Mesothelial cell of epicardium (in vitro differentiated cells): ENCODE data around the gene BSPRY. TPM values are rescaled to one million over a fixed set of nuclear protein-coding genes. Genes with fewer than 3 reads are reported as not detected.

Experiments used
- DNase-seq, 2 experiments: peaks; one replicate each; pipeline ENCODE4 v3.0.0; 2021; ENCODE audit warnings: low spot score in 2 of 2; ENCODE audit not compliant: unreplicated experiment in 2 of 2
- H3K27ac Mint-ChIP-seq: 2 replicates; pipeline ENCODE4 v1.8.0; 2021; ENCODE audit warnings: mixed read lengths
- H3K27me3 Mint-ChIP-seq: 2 replicates; pipeline ENCODE4 v1.8.0; 2021; ENCODE audit warnings: low read depth, mixed read lengths
- H3K36me3 Mint-ChIP-seq: 2 replicates; pipeline ENCODE4 v1.8.0; 2021; ENCODE audit warnings: mixed read lengths
- H3K4me1 Mint-ChIP-seq: 2 replicates; pipeline ENCODE4 v1.8.0; 2021; ENCODE audit warnings: mixed read lengths
- H3K4me3 Mint-ChIP-seq: 2 replicates; pipeline ENCODE4 v1.8.0; 2021; ENCODE audit warnings: mild to moderate bottlenecking, moderate library complexity, mixed read lengths
- H3K9me3 Mint-ChIP-seq: 2 replicates; pipeline ENCODE4 v1.8.0; 2021; ENCODE audit warnings: mixed read lengths
- total RNA-seq: library from RNA; stranded (reverse); gene quantifications from 3 replicates; pipeline ENCODE4 v1.2.1, GENCODE V29; 2021
- TF ChIP-seq, protein P1 (sequence below): fragments of 200-600 bp; sonication (generic); IDR thresholded peaks from one replicate; pipeline ENCODE4 v1.5.0; 2021; ENCODE audit warnings: antibody characterized with exemption; ENCODE audit not compliant: unreplicated experiment

The BSPRY gene
- total RNA-seq, 1 donor from 2014 or later, result 4.3 TPM

DNA sequence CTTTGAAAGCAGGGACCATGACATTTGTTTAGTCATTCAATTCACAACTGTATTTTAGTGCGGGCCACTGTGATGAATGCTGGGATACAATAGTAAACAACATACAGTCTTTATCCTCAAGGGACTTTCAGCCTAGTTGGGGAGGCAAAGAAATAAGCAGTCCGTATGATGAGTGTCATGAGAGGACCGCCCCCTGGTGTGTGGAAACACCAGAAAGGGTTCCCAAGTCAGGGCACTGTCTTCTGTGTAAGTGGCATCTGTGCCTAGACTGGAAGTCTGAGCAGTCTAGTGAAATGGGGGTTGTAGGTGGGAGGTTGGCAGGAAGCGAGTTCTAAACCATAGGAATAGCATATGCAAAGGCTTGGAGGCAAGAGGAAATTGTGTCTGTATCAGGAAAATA is 68.0 kb downstream of the BSPRY start:
- Mint-ChIP-seq H3K4me3 (no peak overlapping the region), H3K27me3 (no peaks in the 10 kb centered on the region), H3K27ac (no peak overlapping the region), H3K36me3 (no peaks in the 10 kb centered on the region), H3K9me3 (no peaks in the 10 kb centered on the region), H3K4me1 (no peaks in the 10 kb centered on the region)
- TF ChIP-seq, protein P1, sequence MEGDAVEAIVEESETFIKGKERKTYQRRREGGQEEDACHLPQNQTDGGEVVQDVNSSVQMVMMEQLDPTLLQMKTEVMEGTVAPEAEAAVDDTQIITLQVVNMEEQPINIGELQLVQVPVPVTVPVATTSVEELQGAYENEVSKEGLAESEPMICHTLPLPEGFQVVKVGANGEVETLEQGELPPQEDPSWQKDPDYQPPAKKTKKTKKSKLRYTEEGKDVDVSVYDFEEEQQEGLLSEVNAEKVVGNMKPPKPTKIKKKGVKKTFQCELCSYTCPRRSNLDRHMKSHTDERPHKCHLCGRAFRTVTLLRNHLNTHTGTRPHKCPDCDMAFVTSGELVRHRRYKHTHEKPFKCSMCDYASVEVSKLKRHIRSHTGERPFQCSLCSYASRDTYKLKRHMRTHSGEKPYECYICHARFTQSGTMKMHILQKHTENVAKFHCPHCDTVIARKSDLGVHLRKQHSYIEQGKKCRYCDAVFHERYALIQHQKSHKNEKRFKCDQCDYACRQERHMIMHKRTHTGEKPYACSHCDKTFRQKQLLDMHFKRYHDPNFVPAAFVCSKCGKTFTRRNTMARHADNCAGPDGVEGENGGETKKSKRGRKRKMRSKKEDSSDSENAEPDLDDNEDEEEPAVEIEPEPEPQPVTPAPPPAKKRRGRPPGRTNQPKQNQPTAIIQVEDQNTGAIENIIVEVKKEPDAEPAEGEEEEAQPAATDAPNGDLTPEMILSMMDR, result no peak
- DNase-seq, result no peak

Other genes starting within 250 kb of the BSPRY start
- gene SLC31A2, start 198.5 kb upstream of the BSPRY start, total RNA-seq, result 7.2 to 8.5 TPM (median 7.8 TPM) in 3 replicates
- gene FKBP15, start 128.3 kb upstream of the BSPRY start, total RNA-seq, result 28.2 to 30.0 TPM (median 28.4 TPM) in 3 replicates
- gene SLC31A1, start 128.0 kb upstream of the BSPRY start, total RNA-seq, result 22.3 to 23.8 TPM (median 22.6 TPM) in 3 replicates
- gene CDC26, start 74.0 kb upstream of the BSPRY start, total RNA-seq, result 25.3 to 27.7 TPM (median 27.0 TPM) in 3 replicates
- gene PRPF4, start 73.9 kb upstream of the BSPRY start, total RNA-seq, result 27.8 to 29.4 TPM (median 29.2 TPM) in 3 replicates
- 0.16 to 0.53 TPM (median 0.29 TPM) in 3 replicates for gene RNF183, start 46.2 kb upstream of the BSPRY start, total RNA-seq
- gene WDR31, start 9.3 kb upstream of the BSPRY start, total RNA-seq, result 4.1 to 4.5 TPM (median 4.2 TPM) in 3 replicates
- 26.9 to 30.8 TPM (median 27.7 TPM) in 3 replicates for gene HDHD3, start 27.4 kb downstream of the BSPRY start, total RNA-seq
- gene ALAD, start 51.7 kb downstream of the BSPRY start, total RNA-seq, result 42.9 to 45.6 TPM (median 44.2 TPM) in 3 replicates
- 44.8 to 50.2 TPM (median 49.5 TPM) in 3 replicates for gene POLE3, start 61.1 kb downstream of the BSPRY start, total RNA-seq
- 0.64 to 0.95 TPM (median 0.72 TPM) in 3 replicates for gene C9orf43, start 61.2 kb downstream of the BSPRY start, total RNA-seq
- gene RGS3, start 114.2 kb downstream of the BSPRY start, total RNA-seq, result 24.9 to 26.6 TPM (median 26.3 TPM) in 3 replicates